Smooth muscle cell of the brain vasculature (primary cell): Measurements from ENCODE around the gene KRTAP25-1.

Experiments used
- DNase-seq: peaks from one replicate; pipeline ENCODE4 v3.0.0-alpha.2; 2012; ENCODE audit warnings: low read depth, low spot score

The KRTAP25-1 gene, protein sequence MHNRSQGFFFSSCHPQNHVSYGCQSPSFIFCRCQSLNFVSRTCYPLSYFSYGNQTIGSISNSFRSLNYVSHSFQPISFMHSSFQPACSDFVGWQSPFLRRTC

GRCh38 chr21:30289215-30289614 lies at the start of gene KRTAP25-1:
TSS of gene KRTAP25-1 (minus strand) at chr21:30289514. CDS start at chr21:30289490, 24 bp downstream.
- DNase-seq, result no peak

- no peak for DNase-seq
Measured at GRCh38 chr21:30338717-30339116, 49.4 kb upstream of the KRTAP25-1 start.

GRCh38 chr21:30337772-30338171 lies 48.5 kb upstream of the KRTAP25-1 start:
- DNase-seq, result no peak

GRCh38 chr21:30337276-30337744 lies 48.0 kb upstream of the KRTAP25-1 start, which contains the start of gene KRTAP27-1:
TSS of gene KRTAP27-1 (minus strand) at chr21:30337694. CDS start at chr21:30337668, 26 bp downstream.
- DNase-seq, result no peak

GRCh38 chr21:30336596-30336995 lies 47.3 kb upstream of the KRTAP25-1 start:
- DNase-seq, result no peak

- no peak for DNase-seq
Measured at GRCh38 chr21:30333736-30334135, 44.4 kb upstream of the KRTAP25-1 start.

GRCh38 chr21:30332681-30333080 lies 43.4 kb upstream of the KRTAP25-1 start:
- DNase-seq, result no peak

DNA sequence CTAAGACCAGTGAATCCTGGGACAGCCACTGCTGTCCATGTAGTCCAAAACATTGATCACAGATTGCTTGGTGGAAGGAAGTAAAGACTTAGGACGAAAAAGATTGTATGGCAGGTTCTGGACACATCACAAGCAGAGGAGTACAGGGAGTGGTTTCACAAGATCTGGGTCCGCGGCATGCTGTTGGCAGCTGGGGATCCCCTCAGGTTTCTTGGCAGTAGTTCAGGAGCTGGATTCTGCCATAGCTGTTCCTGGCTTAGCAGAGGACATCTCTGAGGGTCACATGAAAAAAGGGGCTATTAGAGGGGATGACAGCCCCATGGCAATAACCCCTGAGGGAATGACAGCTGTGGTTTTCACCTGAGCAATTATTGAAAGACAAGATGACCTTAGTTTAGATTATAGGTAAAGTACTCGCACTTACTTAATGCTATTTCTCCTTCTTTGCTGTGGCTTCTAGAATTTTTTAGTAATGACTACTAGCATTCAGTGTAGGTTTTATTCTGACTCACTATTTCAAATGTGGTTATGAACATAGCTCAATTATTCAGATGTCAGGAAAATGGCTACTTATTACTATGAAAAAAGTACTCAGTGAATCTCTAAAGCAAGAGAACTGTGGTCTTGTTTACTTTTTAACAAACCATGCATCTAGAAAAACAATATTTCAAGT lies 40.0 kb upstream of the KRTAP25-1 start:
- no peak for DNase-seq

DNA sequence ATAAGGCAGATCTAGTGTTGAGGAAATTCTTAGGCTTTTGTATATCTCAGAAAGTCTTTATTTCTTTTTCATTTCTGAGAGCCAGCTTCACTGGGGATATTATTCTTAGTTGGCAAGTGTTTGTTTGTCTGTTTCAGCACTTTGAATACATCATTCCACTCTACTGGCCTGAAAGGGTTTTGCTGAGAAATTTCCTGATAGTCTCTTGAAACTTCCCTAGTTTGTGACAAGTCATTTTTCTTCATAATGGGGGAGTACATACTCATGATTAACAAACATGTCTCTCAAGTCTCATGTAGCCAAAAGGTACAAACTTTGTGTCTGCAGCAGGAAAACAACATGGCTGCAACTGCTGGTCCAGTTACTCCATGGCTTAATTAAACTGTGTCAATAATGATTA lies 37.1 kb upstream of the KRTAP25-1 start:
- no peak for DNase-seq

DNA sequence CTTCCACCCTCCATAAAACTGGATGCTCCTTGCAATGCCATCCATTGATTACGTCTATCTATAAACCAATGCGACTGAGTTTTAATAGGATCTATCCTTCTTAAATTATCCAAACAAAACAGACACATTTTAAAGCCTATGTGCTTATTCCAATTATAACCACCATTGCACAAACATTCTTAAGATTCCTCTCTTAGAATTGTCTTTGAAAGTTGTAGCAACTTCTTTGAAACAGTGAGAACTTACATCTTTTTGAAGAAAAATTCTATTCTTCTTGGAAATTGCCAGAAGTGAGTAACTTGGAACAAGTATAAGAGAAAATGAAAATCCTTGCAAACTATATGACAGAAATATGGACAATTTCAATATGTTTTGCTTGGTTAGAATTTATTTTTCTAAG lies 30.9 kb upstream of the KRTAP25-1 start, which contains the start of gene KRTAP26-1:
Gene KRTAP26-1 (minus strand): TSS at position 101 of the 400 bp plus-strand sequence. CDS start 280 bp downstream, outside the sequence.
- no peak for DNase-seq

DNA sequence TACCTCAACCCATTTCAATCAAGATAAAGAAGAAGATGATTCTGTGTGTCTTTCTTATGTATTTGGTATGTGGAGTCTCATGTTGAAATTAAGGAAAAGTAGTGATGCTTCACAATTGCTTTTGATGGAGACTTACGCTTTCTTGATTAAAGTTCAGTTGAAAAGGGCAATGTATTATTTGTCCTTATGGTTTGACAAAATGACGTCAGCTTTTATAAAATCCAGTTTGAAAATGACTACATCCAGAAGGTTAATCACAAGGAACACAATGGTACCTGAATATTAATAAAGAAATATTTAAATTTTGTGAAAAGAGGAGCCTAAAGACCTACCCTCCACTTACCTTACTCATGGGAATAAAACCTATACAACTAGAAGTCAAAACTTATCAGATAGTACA lies 26.4 kb upstream of the KRTAP25-1 start:
- no peak for DNase-seq

DNA sequence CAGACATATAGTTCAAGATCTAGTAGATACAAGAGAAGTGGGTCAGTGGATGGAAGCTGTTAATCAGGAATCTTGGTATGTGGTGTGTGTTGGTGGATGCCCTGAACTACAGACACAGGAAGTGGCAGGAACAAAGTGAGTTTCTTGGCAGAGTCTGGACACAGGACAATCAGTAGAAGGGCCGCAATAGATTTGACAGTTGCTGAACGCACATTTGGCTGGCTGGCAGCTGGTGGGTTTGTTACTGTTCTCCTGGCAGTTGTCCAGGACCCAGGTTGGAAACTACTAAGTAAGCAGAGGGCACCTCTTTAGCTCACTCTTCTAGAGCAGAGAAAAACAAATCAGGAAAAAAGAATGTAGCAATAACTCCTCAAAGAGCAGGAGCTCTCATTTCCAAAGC lies 17.6 kb upstream of the KRTAP25-1 start:
- no peak for DNase-seq

DNA sequence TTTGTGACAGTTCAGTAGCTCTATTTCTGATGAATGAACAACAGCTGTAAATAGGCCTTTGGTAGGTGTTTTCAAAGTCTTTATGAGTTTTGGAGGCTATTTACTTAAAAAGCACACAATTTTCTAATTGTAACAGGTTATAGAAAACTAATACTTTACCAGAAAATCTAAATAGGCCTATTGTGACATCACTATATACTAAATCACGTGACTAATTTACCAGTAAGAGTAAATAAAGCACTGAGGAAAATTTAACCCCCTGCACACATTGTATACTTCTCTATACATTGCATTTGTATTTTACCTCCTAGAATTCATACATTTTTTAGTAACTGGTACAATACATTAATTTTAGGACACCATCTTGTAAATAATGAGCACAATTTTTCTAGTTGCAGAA lies 15.8 kb upstream of the KRTAP25-1 start:
- DNase-seq, result no peak

DNA sequence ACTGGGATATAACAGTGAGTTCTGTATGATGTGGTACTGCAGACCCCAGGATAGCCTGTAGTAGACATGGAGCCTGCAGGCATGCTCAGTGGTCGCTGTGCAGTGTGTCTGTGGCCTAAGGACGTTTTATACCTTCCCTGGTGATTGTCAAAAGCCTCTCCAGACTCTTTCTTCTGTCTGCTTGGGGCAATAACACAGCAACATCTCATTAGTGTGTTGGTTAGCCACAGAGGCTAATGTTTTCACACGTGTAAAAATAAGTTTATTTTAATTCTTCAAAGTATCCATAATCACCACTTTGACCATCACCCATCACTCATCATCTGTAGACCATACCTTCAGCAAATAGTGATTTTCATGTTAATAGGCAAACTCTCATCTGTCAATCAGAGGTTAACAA lies 6.5 kb downstream of the KRTAP25-1 start, which contains the start of gene KRTAP24-1:
Gene KRTAP24-1 (minus strand): TSS at position 101 of the 400 bp plus-strand sequence. CDS start 18 bp downstream, at position 83.
- no peak for DNase-seq

DNA sequence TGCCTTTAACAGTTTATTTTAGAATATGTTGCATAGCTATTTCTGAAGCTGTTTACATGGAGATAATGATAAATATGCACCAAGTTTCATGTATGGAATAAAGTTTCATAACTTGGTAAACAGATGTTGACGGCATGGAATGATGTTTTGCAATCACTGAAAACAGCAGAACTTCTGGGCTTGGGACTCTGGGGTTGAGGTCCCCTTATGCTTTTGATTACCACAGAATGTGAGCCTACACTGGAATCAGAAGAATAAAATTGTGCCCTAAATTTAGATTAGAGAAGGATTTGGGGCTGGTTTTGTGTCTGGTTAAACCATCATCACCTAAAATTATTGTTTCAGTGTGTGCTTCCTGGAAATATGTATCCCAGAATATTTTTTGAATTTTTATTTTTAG lies 17.7 kb downstream of the KRTAP25-1 start:
- DNase-seq, result no peak

GRCh38 chr21:30271156-30271555 lies 18.2 kb downstream of the KRTAP25-1 start:
- DNase-seq, result no peak

- no peak for DNase-seq
Measured at GRCh38 chr21:30269803-30270530, 19.3 kb downstream of the KRTAP25-1 start.

DNA sequence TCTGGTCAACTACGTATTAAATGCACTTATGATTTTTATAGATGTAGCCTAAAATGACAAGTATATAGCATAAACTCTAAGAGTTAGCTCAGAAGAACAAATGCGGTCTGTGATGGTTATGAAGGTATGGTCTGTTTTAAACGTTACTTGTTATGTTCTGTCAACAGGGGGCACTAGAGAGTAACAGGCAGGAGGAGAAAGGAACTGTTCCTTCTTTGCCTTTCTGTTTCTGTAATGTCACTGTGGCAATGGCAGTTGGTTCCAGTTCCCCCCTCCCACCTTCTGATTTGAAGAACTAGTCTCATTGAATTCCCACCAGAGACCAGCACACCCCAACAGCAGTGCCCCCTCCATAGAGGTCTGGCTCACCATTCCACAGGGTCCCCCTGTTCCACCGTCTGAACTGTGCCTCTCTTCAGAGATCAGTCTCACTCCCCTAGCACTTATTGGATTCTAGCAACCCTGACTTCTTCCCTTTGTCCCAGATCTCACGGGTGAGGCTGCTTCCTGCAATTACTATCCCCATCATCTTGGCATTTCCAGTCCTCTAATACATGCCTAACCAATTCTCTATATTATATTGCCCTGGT lies 20.6 kb downstream of the KRTAP25-1 start:
- no peak for DNase-seq

GRCh38 chr21:30257773-30258172 lies 31.5 kb downstream of the KRTAP25-1 start:
- DNase-seq, result no peak

DNA sequence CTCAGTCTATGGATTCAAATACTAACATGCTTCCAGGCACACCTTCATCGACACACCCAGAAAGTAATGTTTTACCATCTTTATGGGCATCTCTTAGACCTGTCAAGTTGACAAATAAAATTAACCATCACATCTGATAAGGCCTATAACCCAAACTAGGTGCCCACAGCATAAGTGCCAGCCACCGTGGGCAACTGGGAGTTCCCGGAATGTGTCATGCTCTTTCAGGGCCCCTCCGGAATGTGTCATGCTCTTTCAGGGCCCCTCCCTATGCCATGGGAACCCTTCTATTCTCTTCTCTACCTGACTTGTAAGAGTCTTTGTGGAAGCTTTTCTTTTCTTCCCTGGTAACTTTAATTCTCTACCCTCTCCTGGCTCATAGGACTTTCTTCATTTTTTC lies 33.2 kb downstream of the KRTAP25-1 start:
- no peak for DNase-seq

DNA sequence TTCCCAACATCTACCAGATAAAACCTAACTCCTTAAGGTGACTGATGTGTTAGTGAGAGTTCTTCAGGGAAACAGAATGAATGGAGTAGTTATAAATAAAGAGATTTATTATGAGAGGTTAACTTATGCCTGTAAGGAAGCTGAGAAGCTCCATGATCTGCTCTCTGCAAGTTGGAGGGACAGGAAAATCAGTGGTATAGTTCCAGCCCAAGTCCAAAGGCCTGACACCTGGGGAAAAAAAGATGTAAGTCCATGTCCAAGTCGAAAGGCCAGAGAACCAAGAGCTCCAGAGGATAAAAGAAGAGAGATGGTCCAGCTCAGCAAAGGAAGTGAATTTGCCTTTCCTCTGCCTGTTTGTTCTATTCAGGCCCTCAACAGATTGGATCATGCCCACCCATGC lies 33.6 kb downstream of the KRTAP25-1 start:
- DNase-seq, result no peak

- DNase-seq, result no peak
Measured at GRCh38 chr21:30251781-30252180, 37.5 kb downstream of the KRTAP25-1 start.
